K562 treated with DMSO at 1 percent for 24 hours (cell line): Measurements from ENCODE around the gene L3MBTL2. TPM values are rescaled to one million over a fixed set of nuclear protein-coding genes. Genes with fewer than 3 reads are reported as not detected.

Experiments
- total RNA-seq: library from RNA; unstranded; fragments of 300-600 nt; gene quantifications from 2 replicates; pipeline ENCODE4 v1.2.3, GENCODE V29; 2022; ENCODE audit warnings: low read depth; ENCODE audit not compliant: insufficient read depth

L3MBTL2 gene
- 14.6 and 16.2 TPM in 2 replicates for total RNA-seq

DNA sequence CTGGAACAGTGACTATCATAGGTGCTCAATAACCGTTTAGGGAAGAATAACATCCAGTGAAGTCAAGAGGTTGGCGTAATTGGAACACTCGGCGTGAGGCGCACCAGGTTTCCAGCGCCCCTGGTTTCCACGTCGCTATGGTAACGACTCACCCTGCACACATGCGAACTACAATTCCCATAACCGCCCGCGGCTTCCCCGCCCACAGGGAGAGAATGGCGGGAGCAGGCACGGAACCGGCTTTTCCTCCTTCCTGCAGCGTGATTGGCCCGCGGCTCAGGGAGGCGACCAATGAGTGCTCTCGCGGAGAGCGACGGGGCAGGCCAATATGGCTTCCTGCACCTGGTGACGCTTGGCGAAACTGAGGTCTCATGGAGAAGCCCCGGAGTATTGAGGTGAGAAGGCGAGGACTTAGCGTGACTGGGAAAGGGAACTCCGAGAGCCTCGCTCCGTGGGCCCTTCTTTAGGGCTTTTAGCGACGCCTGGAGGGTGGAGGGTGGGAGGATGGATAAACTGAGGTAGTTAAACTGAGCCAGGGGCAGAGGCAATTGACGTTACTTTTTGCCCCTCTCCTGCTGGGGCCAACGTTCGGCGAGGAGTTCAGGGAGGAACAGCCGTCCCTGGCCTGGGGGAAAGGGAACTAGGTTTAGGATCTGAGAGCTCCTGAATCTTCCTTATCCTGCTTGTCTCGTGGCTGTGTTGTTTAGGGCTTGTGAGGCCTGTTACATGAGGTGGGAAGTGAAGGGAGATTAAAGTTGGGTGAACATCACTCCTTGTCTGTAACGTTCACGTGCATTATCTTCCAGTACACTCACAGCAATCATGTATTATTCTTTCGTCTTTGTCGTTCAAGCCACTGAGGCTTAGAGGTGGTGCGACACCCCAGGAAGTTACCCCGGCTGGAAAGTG is at the start of gene L3MBTL2:
Gene L3MBTL2, plus strand, starts transcription at position 321 of the 909 bp plus-strand sequence. Its CDS starts 51 bp downstream, at position 372.

GRCh38 chr22:41240377-41241132 is 35.4 kb downstream of the L3MBTL2 start, which contains the start of gene CHADL:
CHADL (minus strand) TSS chr22:41240931; CDS start chr22:41240881, 50 bp downstream.

Other genes starting within 250 kb of the L3MBTL2 start
- gene EP300, start 112.7 kb upstream of the L3MBTL2 start, total RNA-seq: 18.9 and 23.1 TPM in 2 replicates
- not detected in 2 replicates for gene CHADL, start 35.6 kb downstream of the L3MBTL2 start, total RNA-seq
- 149 TPM in 2 replicates for gene RANGAP1, start 80.9 kb downstream of the L3MBTL2 start, total RNA-seq
- gene ZC3H7B, start 96.2 kb downstream of the L3MBTL2 start, total RNA-seq: 37.5 and 37.6 TPM in 2 replicates
- gene TEF, start 176.6 kb downstream of the L3MBTL2 start, total RNA-seq: 0.74 and 1.2 TPM in 2 replicates
- gene TOB2, start 241.5 kb downstream of the L3MBTL2 start, total RNA-seq: 18.8 and 19.0 TPM in 2 replicates